ENCODE data around the gene XRCC3.

XRCC3 gene

GRCh38 chr14:103696070-103696402, 19.2 kb downstream of the XRCC3 start:
- Histone ChIP-seq H3K9me3 (ENCODE audit: control insufficient read depth, insufficient read depth, low read depth, low read length) (no peaks in the 10 kb centered on the region), H3K36me3 (ENCODE audit: control insufficient read depth in 2 of 2, insufficient read depth in 1 of 2, low read length in 2 of 2) (peaks cover 9 to 74% of the 10 kb centered on the region in 2 experiments; a peak in 2 of 3 replicates), H3K4me3 (ENCODE audit: low read depth, low read length) (no peak overlapping the region), H3K27ac (ENCODE audit: extremely low read depth, low read depth, low read length) (0 out of 2 replicates have a peak overlapping the region, but pooled peaks have one; percentile 25), H3K4me1 (ENCODE audit: control insufficient read depth, insufficient read depth, low read length) (peaks cover 11% of the 10 kb centered on the region)
- TF ChIP-seq EGR2 (tag by site-specific recombination; IDR thresholded peaks at IDR 0.05; ENCODE audit: low read depth) (0 out of 2 replicates have a peak, but pooled peaks have one; percentile 8), HIC1 (tag by site-specific recombination; IDR thresholded peaks at IDR 0.05) (peak; percentile 83; the same call in 1 of the 2 replicates), ZBTB49 (tag by site-specific recombination; IDR thresholded peaks at IDR 0.05; ENCODE audit: low read depth) (no peak), ZFHX2 (tag by site-specific recombination; conservative IDR thresholded peaks at IDR 0.05) (peak; percentile 47), ZNF624 (tag by site-specific recombination; IDR thresholded peaks at IDR 0.05) (no peak)
- ChIA-PET CTCF (interaction anchor here (0.6 kb wide), 1 partner anchor 8 kb away, joined by 4 read pairs; no protein-coding TSS in a partner anchor), POLR2A (no interaction called here)

GRCh38 chr14:103695296-103696069, 19.8 kb downstream of the XRCC3 start:
- H3K36me3 ChIP-seq (ENCODE audit: control insufficient read depth in 2 of 2, insufficient read depth in 1 of 2, low read length in 2 of 2) = peaks cover 14 to 71% of the 10 kb centered on the region in 2 experiments; a peak in 2 of 3 replicates
- ChIA-PET POLR2A (interaction anchor here (1.4 kb wide), 1 partner anchor 20 kb away, joined by 6 read pairs; the partner anchor contains the start of genes XRCC3 and ZFYVE21), CTCF (interaction anchor here (0.5 to 0.6 kb wide), 2 partner anchors 9 to 205 kb away, joined by 3 to 4 read pairs; no protein-coding TSS in a partner anchor)
- H3K9me3 ChIP-seq (ENCODE audit: control insufficient read depth, insufficient read depth, low read depth, low read length) = no peaks in the 10 kb centered on the region
- no peak overlapping the region for H3K4me3 ChIP-seq (ENCODE audit: low read depth, low read length)
- H3K27ac ChIP-seq (ENCODE audit: extremely low read depth, low read depth, low read length) = no peak overlapping the region
- H3K4me1 ChIP-seq (ENCODE audit: control insufficient read depth, insufficient read depth, low read length) = peaks cover 11% of the 10 kb centered on the region
- 0 out of 2 replicates have a peak, but pooled peaks have one; percentile 12 for TF ChIP-seq ZNF600 (tag by site-specific recombination; IDR thresholded peaks at IDR 0.05)
- TF ChIP-seq ZNF544 (tag by site-specific recombination; IDR thresholded peaks at IDR 0.05) = no peak
- no peak for TF ChIP-seq ZNF169 (tag by site-specific recombination; IDR thresholded peaks at IDR 0.05)
- no peak for TF ChIP-seq ZNF768 (tag by site-specific recombination; IDR thresholded peaks at IDR 0.05)
- TF ChIP-seq ZSCAN30 (tag by site-specific recombination; IDR thresholded peaks at IDR 0.05) = no peak
- TF ChIP-seq ZNF398 (tag by site-specific recombination; IDR thresholded peaks at IDR 0.05) = no peak
- TF ChIP-seq ATF2 (tag by site-specific recombination; IDR thresholded peaks at IDR 0.05; ENCODE audit: low read depth) = no peak
- no peak for TF ChIP-seq ZSCAN16 (tag by site-specific recombination; IDR thresholded peaks at IDR 0.05)
- TF ChIP-seq ZNF580 (tag by site-specific recombination; IDR thresholded peaks at IDR 0.05) = no peak
- no peak for TF ChIP-seq EGR2 (tag by site-specific recombination; IDR thresholded peaks at IDR 0.05; ENCODE audit: low read depth)
- TF ChIP-seq ZNF184 (tag by site-specific recombination; IDR thresholded peaks at IDR 0.05) = no peak
- TF ChIP-seq ZIC2 (tag by site-specific recombination; IDR thresholded peaks at IDR 0.05) = 0 out of 2 replicates have a peak, but pooled peaks have one; percentile 24
- TF ChIP-seq MYNN (tag by site-specific recombination; IDR thresholded peaks at IDR 0.05; ENCODE audit: borderline replicate concordance) = no peak
- no peak for TF ChIP-seq ZNF433 (tag by site-specific recombination; IDR thresholded peaks at IDR 0.05; ENCODE audit: low read depth)
- no peak for TF ChIP-seq KLF8 (tag by site-specific recombination; IDR thresholded peaks at IDR 0.05)
- TF ChIP-seq ZFP69B (tag by site-specific recombination; IDR thresholded peaks at IDR 0.05) = peak; percentile 38; the same call in 1 of the 2 replicates
- no peak for TF ChIP-seq ZNF560 (tag by site-specific recombination; IDR thresholded peaks at IDR 0.05; ENCODE audit: borderline replicate concordance)
- no peak for TF ChIP-seq KLF10 (tag by site-specific recombination; IDR thresholded peaks at IDR 0.05)
- no peak for TF ChIP-seq ZNF776 (tag by site-specific recombination; IDR thresholded peaks at IDR 0.05; ENCODE audit: borderline replicate concordance)
- TF ChIP-seq ZNF791 (tag by site-specific recombination; IDR thresholded peaks at IDR 0.05) = no peak
- no peak for TF ChIP-seq ZNF521 (tag by site-specific recombination; IDR thresholded peaks at IDR 0.05)
- no peak for TF ChIP-seq ZNF843 (tag by site-specific recombination; IDR thresholded peaks at IDR 0.05)

Data from HEK293 (cell line).